HepG2 (cell line): Measurements from ENCODE around the gene FOXR1. TPM values are rescaled to one million over a fixed set of nuclear protein-coding genes. Genes with fewer than 3 reads are reported as not detected.

Experiments
- E2F1 ChIP-seq: sonication (generic); formaldehyde crosslinking; IDR thresholded peaks from 2 replicates; pipeline ENCODE4 v1.5.0; 2020; ENCODE audit warnings: missing genetic modification reagents
- GABPB1 ChIP-seq: IDR thresholded peaks from 2 replicates; pipeline ENCODE4 v1.6.1; 2016; ENCODE audit warnings: mild to moderate bottlenecking, missing genetic modification reagents, moderate library complexity, missing compliant biosample characterization
- KDM1A ChIP-seq: IDR thresholded peaks from 2 replicates; pipeline ENCODE4 v1.6.1; 2016; ENCODE audit warnings: missing compliant biosample characterization
- RFX3 ChIP-seq: IDR thresholded peaks from 2 replicates; pipeline ENCODE4 v1.6.1; 2016; ENCODE audit warnings: missing biosample characterization, missing genetic modification reagents
- RXRA ChIP-seq: sonication (generic); formaldehyde crosslinking; IDR thresholded peaks from 2 replicates; pipeline ENCODE4 v1.5.1; 2020; ENCODE audit warnings: missing genetic modification reagents
- SMC3 ChIP-seq: IDR thresholded peaks from 2 replicates; pipeline ENCODE4 v1.6.1; 2011; ENCODE audit warnings: low read length, improper control_type of control experiment
- SRF ChIP-seq: IDR thresholded peaks from 2 replicates; pipeline ENCODE4 v1.6.1; 2011; ENCODE audit warnings: mild to moderate bottlenecking, low read depth, low read length, moderate library complexity
- ZBTB1 ChIP-seq: sonication (generic); formaldehyde crosslinking; IDR thresholded peaks from 2 replicates; pipeline ENCODE4 v1.4.0; 2020; ENCODE audit warnings: missing genetic modification reagents, borderline replicate concordance
- ZBTB21 ChIP-seq: sonication (generic); formaldehyde crosslinking; IDR thresholded peaks from 2 replicates; pipeline ENCODE4 v1.4.0; 2020; ENCODE audit warnings: missing genetic modification reagents
- ZKSCAN1 ChIP-seq: fragments of 150-350 bp; IDR thresholded peaks from 2 replicates; pipeline ENCODE4 v1.6.1; 2014; ENCODE audit warnings: low read length
- ZNF124 ChIP-seq: sonication (generic); formaldehyde crosslinking; IDR thresholded peaks from 2 replicates; pipeline ENCODE4 v1.4.0; 2020; ENCODE audit warnings: missing genetic modification reagents
- polyA plus RNA-seq, 8 experiments: library from polyadenylated mRNA; depleted of rRNA in 3 of 8; stranded (reverse) in 7 of 8; unstranded in 1 of 8; fragments of >200 nt; fragmentation: Illumina TruSeq in 4 of 8; extraction: Trizol in 4 of 8; gene quantifications; 2 replicates each; pipeline versions ENCODE4 v1.2.1 to v1.2.3, GENCODE V29; 2011 to 2016; ENCODE audit warnings: low read depth in 4 of 8, missing spikeins in 1 of 8, mixed read lengths in 1 of 8; ENCODE audit not compliant: insufficient read depth in 1 of 8
- total RNA-seq, 5 experiments: library from RNA; depleted of rRNA; stranded (reverse); fragments of >200 nt; fragmentation: Illumina TruSeq; extraction: Trizol; gene quantifications; 2 replicates each; pipeline ENCODE4 v1.2.3, GENCODE V29; 2016; ENCODE audit warnings: low read depth in 1 of 5
- TF ChIP-seq, protein P1 (sequence below): sonication (generic); formaldehyde crosslinking; IDR thresholded peaks from 2 replicates; pipeline ENCODE4 v1.5.0; 2020; ENCODE audit warnings: mild to moderate bottlenecking, missing genetic modification reagents, borderline replicate concordance
- TF ChIP-seq, protein P2 (sequence below): sonication (generic); formaldehyde crosslinking; IDR thresholded peaks from 2 replicates; pipeline ENCODE4 v1.5.1; 2020; ENCODE audit warnings: mild to moderate bottlenecking, missing genetic modification reagents, moderate library complexity
- TF ChIP-seq, protein P3 (sequence below): sonication (generic); formaldehyde crosslinking; IDR thresholded peaks from 2 replicates; pipeline ENCODE4 v1.4.0; 2020; ENCODE audit warnings: missing genetic modification reagents

FOXR1 gene
- total and polyA plus RNA-seq, 2 of the 13 experiments (the other 11 are each of a cell fraction or from before 2014, with no cell fraction given): not detected

DNA sequence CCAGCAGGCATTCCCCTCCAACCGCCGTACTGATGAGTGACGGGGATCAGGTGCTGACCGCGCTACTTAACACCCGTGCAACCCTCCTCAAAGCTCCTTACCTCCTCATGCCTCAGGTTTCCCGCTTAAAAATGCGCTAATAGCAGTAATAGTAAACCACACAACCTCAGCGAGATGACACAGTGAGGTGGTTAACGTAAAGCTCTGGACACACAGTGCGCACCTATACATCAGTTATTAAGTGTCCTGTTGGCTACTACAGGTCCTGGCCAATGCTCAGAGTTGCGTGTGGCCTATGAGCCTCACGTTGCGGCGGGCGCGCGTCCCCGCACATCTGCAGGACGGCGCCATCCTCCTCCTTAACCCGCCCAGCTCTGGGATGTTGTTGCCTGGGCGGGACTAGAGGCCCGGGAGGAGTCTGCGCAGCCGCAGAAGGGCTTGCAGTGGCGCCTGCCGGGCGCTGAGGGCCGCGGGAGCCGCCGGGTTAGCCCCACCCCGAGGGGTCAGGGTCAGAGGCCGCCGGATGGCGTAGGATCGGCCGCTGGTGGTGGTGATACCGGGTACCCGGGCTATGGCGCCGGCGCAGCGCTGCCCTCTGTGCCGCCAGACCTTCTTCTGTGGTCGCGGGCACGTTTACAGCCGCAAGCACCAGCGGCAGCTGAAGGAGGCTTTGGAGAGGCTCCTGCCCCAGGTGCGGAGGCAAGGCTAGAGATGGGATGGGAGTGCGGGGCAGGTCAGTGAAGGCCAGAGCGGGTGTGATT lies 26.2 kb downstream of the FOXR1 start, which contains the start of gene CENATAC (continued):
- TF ChIP-seq, protein P1, sequence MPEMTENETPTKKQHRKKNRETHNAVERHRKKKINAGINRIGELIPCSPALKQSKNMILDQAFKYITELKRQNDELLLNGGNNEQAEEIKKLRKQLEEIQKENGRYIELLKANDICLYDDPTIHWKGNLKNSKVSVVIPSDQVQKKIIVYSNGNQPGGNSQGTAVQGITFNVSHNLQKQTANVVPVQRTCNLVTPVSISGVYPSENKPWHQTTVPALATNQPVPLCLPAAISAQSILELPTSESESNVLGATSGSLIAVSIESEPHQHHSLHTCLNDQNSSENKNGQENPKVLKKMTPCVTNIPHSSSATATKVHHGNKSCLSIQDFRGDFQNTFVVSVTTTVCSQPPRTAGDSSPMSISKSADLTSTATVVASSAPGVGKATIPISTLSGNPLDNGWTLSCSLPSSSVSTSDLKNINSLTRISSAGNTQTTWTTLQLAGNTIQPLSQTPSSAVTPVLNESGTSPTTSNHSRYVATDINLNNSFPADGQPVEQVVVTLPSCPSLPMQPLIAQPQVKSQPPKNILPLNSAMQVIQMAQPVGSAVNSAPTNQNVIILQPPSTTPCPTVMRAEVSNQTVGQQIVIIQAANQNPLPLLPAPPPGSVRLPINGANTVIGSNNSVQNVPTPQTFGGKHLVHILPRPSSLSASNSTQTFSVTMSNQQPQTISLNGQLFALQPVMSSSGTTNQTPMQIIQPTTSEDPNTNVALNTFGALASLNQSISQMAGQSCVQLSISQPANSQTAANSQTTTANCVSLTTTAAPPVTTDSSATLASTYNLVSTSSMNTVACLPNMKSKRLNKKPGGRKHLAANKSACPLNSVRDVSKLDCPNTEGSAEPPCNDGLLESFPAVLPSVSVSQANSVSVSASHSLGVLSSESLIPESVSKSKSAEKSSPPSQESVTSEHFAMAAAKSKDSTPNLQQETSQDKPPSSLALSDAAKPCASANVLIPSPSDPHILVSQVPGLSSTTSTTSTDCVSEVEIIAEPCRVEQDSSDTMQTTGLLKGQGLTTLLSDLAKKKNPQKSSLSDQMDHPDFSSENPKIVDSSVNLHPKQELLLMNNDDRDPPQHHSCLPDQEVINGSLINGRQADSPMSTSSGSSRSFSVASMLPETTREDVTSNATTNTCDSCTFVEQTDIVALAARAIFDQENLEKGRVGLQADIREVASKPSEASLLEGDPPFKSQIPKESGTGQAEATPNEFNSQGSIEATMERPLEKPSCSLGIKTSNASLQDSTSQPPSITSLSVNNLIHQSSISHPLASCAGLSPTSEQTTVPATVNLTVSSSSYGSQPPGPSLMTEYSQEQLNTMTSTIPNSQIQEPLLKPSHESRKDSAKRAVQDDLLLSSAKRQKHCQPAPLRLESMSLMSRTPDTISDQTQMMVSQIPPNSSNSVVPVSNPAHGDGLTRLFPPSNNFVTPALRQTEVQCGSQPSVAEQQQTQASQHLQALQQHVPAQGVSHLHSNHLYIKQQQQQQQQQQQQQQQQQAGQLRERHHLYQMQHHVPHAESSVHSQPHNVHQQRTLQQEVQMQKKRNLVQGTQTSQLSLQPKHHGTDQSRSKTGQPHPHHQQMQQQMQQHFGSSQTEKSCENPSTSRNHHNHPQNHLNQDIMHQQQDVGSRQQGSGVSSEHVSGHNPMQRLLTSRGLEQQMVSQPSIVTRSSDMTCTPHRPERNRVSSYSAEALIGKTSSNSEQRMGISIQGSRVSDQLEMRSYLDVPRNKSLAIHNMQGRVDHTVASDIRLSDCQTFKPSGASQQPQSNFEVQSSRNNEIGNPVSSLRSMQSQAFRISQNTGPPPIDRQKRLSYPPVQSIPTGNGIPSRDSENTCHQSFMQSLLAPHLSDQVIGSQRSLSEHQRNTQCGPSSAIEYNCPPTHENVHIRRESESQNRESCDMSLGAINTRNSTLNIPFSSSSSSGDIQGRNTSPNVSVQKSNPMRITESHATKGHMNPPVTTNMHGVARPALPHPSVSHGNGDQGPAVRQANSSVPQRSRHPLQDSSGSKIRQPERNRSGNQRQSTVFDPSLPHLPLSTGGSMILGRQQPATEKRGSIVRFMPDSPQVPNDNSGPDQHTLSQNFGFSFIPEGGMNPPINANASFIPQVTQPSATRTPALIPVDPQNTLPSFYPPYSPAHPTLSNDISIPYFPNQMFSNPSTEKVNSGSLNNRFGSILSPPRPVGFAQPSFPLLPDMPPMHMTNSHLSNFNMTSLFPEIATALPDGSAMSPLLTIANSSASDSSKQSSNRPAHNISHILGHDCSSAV: no peak
- no peak for TF ChIP-seq ZBTB1 (CRISPR knock-in tag)
- no peak for TF ChIP-seq SMC3
- TF ChIP-seq, protein P2, sequence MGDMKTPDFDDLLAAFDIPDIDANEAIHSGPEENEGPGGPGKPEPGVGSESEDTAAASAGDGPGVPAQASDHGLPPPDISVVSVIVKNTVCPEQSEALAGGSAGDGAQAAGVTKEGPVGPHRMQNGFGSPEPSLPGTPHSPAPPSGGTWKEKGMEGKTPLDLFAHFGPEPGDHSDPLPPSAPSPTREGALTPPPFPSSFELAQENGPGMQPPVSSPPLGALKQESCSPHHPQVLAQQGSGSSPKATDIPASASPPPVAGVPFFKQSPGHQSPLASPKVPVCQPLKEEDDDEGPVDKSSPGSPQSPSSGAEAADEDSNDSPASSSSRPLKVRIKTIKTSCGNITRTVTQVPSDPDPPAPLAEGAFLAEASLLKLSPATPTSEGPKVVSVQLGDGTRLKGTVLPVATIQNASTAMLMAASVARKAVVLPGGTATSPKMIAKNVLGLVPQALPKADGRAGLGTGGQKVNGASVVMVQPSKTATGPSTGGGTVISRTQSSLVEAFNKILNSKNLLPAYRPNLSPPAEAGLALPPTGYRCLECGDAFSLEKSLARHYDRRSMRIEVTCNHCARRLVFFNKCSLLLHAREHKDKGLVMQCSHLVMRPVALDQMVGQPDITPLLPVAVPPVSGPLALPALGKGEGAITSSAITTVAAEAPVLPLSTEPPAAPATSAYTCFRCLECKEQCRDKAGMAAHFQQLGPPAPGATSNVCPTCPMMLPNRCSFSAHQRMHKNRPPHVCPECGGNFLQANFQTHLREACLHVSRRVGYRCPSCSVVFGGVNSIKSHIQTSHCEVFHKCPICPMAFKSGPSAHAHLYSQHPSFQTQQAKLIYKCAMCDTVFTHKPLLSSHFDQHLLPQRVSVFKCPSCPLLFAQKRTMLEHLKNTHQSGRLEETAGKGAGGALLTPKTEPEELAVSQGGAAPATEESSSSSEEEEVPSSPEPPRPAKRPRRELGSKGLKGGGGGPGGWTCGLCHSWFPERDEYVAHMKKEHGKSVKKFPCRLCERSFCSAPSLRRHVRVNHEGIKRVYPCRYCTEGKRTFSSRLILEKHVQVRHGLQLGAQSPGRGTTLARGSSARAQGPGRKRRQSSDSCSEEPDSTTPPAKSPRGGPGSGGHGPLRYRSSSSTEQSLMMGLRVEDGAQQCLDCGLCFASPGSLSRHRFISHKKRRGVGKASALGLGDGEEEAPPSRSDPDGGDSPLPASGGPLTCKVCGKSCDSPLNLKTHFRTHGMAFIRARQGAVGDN (CRISPR knock-in tag): peak; percentile 96
- no peak for TF ChIP-seq ZBTB21
- no peak for TF ChIP-seq RFX3 (CRISPR knock-in tag)
- TF ChIP-seq SRF: no peak
- TF ChIP-seq ZNF124 (CRISPR knock-in tag): peak; percentile 68; the same call in 1 of the 2 replicates
- peak; percentile 69 for TF ChIP-seq RXRA (CRISPR knock-in tag)
- TF ChIP-seq KDM1A (CRISPR knock-in tag): no peak
- TF ChIP-seq, protein P3, sequence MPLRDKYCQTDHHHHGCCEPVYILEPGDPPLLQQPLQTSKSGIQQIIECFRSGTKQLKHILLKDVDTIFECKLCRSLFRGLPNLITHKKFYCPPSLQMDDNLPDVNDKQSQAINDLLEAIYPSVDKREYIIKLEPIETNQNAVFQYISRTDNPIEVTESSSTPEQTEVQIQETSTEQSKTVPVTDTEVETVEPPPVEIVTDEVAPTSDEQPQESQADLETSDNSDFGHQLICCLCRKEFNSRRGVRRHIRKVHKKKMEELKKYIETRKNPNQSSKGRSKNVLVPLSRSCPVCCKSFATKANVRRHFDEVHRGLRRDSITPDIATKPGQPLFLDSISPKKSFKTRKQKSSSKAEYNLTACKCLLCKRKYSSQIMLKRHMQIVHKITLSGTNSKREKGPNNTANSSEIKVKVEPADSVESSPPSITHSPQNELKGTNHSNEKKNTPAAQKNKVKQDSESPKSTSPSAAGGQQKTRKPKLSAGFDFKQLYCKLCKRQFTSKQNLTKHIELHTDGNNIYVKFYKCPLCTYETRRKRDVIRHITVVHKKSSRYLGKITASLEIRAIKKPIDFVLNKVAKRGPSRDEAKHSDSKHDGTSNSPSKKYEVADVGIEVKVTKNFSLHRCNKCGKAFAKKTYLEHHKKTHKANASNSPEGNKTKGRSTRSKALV (CRISPR knock-in tag): no peak; the same call in 1 of the 2 replicates
- no peak for TF ChIP-seq ZKSCAN1
- peak; percentile 93 for TF ChIP-seq GABPB1 (CRISPR knock-in tag)
- peak; percentile 85 for TF ChIP-seq E2F1 (CRISPR knock-in tag)
